GM19351 (cell line): Measurements from ENCODE around the gene INPP5A.

Source experiments
- ATAC-seq: cut with Tn5 transposase; IDR thresholded peaks from one replicate; pipeline ENCODE4 v1.9.1; 2021; ENCODE audit warnings: mild to moderate bottlenecking, moderate library complexity; ENCODE audit not compliant: unreplicated experiment

INPP5A gene

DNA sequence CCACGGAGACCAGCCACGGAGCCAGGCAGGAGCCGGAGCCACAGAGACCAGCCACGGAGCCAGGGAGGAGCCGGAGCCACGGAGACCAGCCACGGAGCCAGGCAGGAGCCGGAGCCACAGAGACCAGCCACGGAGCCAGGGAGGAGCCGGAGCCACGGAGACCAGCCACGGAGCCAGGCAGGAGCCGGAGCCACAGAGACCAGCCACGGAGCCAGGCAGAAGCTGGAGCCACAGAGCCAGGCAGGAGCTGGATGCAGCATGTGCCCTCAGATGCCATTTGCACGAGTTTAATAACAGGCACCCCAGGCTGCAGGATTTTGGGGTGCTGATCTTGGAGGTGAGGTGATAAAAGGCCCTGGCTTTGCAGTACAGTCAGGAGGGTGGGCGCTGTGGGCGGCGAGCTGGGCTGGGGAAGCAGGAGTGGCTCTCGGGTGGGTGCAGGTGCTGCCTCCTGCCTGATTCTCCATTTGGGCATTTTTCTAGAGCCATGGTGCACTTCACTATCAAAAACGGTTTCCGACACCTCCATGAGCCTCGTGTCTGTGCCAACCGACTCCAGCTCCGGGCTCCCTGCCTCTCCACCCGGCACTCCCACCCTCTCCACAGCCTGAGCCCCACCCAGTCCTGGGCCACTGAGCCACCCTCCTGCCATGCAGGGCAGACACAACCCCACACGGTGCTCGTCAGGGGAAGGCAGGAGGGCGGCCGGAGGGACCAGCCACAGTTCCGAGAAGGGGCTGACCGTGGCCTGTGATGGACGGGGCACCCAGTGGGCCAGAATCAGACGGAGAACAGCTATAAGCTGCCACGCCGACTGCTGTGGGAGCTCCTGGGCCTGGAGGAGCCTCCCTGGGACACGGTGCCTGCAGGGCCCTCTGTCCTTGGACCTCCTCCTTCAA lies 289.2 kb downstream of the INPP5A start:
- no peak for ATAC-seq

DNA sequence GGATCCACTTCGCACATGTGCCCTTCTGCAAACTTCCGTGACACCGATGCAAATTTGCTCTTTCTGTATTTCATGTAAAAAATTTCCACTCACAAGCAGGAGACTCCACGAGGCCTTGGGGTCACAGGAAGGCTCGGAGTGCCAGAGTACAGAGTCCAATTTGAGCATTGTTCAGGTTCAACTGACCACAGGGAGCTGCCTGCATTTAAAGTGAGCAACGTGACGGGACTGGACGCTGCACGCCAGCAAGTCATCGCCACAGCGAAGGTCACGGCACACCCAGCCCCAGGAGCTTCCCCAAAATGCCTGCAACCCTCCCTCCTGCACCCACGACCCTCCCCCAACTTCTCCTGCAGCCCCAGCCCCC lies 289.8 kb downstream of the INPP5A start:
- no peak for ATAC-seq

- no peak for ATAC-seq
These were observed 290.4 kb downstream of the INPP5A start for GRCh38 chr10:132827861-132828539.

GRCh38 chr10:132828681-132829080 lies 291.1 kb downstream of the INPP5A start:
- no peak for ATAC-seq

DNA sequence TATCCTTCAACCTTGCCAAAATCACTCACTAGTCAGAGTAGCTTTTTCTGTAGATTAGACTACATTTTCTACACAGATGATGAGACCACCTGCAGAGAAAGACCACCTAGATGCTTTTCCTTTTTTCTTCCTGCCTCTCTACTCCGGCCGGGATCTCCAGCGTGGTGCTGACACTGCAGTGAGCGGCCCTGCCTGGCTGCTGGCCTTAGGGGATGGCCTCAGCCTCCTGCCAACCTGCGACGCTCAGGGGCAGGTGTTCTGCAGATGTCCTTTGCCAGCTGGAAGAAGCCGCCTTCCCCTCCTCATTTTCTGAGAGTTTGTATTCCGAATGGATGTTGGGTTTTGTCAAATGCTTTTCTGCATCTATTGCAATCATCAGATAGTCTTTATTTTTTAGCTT lies 291.8 kb downstream of the INPP5A start:
- ATAC-seq = no peak

- ATAC-seq = no peak
These were observed 294.8 kb downstream of the INPP5A start for GRCh38 chr10:132832186-132832969.
